ACHN (cell line): ENCODE data around the gene PIK3R1.

Experiments
- DNase-seq: peaks from one replicate; pipeline ENCODE4 v3.0.0-alpha.2; 2015
- in situ Hi-C: cut with HindIII; loops from 2 replicates; pipeline ENCODE4 v1.10.0; 2017; ENCODE audit warnings: low sequenced_read_pairs, low pct_ligation_motif_present, low pct_unique_long_range_greater_than_20kb

PIK3R1 gene

GRCh38 chr5:68260467-68260866, 44.9 kb downstream of the PIK3R1 start:
- no peak for DNase-seq
- in situ Hi-C loops = no loop called here

DNA sequence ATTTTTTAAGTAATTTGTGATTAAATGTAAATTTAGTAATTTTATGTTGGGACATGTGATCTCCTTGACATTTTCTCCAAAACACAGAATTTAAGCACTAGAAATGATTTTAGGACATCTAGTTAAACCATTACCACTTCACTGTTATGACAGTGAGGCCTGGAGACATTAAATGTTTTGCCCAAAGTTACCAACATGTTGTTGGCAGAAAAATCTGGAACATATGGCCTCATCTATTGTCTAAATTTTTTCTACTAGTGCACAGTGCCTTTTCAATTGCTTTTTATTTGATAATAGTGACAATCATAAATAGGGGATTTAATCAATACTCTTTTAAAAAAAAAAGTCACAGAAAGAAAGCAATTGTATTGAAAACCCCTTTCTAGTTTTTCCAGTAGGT, 45.6 kb downstream of the PIK3R1 start:
- no peak for DNase-seq

DNA sequence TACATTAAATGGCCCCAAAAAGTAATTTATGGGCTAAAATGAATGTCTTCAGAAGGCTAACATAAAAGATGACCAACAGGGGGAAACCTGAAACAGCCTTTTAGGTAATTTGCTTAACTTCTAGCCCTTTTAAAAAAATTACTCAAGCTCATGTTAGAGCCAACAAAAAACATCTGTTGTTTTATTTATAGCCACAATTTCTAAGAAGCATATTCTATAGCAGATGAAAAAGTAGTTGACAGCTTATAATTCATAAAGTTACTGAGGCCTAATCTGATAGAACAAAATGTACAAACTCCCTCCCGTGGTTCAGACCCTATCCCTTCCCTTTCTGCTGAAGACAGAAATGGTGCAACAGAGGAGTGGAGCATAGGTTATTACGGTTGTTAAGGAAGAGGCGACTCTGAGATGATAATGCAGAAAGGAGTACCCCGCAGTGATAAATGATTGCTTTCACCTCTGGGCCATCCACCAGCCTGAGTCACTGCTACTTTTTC, 46.1 kb downstream of the PIK3R1 start:
- in situ Hi-C loops = no loop called here
- no peak for DNase-seq

More for the DNA sequence above, 45.6 kb downstream of the PIK3R1 start:
- in situ Hi-C loops = no loop called here

DNA sequence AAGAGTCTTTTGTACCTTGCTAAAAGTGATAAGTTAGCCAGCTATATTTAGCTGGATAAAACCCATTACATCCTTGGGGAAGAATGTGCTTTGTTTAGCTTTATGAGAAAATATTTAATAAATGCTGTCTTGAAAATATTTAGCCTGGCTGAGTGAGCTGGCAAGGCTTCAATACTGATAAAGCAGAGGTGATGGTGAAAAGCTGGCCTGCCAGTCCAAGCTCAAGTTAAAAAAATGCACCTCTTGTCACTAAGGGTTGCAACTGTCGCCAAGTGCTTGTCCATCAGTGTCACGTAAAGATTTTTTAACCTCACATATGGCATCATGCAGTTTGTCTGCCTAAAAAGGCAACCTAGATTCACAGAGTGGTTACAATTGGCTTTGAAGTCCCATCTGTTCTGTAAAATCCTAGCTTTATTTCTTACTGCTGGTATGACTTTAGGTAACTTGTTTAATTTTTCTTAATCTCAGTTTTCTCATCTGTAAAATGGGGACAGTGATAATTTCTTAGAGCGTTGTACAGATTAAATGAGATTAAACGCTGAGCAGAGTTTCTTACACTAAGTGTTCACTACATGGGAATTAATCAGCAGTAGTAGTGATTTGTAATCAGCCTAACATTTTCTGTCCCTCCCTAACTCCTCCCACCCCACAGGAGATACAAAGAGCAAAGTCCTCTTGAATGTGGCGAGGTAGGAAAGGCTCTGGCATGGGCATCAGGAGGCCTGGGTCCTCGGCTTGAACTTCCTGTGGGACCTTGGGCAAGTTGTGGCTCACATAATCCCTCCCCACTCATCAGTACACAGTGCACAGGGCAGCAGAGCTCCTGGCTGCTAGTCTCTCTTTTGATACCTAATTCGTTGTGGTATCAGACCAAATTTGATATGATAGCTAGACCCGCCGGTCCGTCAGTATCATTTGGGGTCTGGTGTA, 48.7 kb downstream of the PIK3R1 start:
- in situ Hi-C loops = no loop called here
- no peak for DNase-seq

- DNase-seq = no peak
- in situ Hi-C loops = no loop called here
Measured at GRCh38 chr5:68265347-68265746, 49.8 kb downstream of the PIK3R1 start.

GRCh38 chr5:68265822-68266395, 50.4 kb downstream of the PIK3R1 start:
- no peak for DNase-seq

GRCh38 chr5:68266457-68266856, 50.9 kb downstream of the PIK3R1 start:
- no peak for DNase-seq
- in situ Hi-C loops = no loop called here

More at GRCh38 chr5:68265822-68266395, 50.4 kb downstream of the PIK3R1 start:
- in situ Hi-C loops = no loop called here

DNA sequence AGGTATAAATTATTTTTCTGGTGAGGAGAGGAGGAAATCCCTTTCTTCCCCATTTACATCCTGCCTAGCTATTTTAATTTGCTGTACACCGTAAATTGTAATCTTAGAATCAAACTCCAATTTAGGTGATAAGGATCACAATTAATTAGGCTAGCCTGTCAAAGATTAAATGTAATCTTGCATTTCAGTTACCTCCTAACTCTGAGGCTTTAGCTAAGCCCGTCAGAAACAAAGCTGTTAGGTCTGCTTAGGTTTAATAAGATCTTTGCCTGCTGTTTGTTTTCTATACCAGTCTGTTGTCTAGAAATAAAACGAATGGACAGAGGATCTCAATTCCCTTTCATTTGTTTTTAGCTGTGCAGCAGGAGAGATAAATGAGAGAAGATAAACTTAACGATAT, 51.5 kb downstream of the PIK3R1 start:
- no peak for DNase-seq
- in situ Hi-C loops = no loop called here

GRCh38 chr5:68268101-68268851, 52.7 kb downstream of the PIK3R1 start:
- in situ Hi-C loops = no loop called here
- DNase-seq = no peak

GRCh38 chr5:68268852-68269130, 53.2 kb downstream of the PIK3R1 start:
- DNase-seq = no peak
- in situ Hi-C loops = no loop called here

GRCh38 chr5:68269820-68270219, 54.3 kb downstream of the PIK3R1 start:
- in situ Hi-C loops = no loop called here
- DNase-seq = no peak

GRCh38 chr5:68270399-68270975, 54.9 kb downstream of the PIK3R1 start:
- in situ Hi-C loops = no loop called here
- DNase-seq = no peak

DNA sequence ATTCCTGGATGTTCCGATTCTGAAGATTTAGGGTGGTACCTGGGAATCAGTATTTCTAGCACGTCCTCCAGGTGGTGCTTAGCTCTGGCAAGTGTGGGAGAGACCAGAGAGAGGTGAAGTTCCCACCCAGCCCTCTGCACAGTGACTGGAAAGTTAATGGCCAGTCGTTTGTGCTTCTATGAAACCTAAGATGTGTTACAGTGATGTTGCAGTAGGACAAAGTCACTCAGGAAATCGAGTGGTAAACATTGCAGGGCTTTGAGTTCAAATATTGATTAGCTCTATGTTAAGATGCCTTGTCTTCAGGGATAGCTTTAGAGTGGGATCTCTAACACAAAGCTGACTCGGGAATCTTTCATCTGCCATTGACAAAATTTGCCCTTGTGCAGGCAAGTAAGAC, 55.6 kb downstream of the PIK3R1 start:
- DNase-seq = no peak
- in situ Hi-C loops = no loop called here

DNA sequence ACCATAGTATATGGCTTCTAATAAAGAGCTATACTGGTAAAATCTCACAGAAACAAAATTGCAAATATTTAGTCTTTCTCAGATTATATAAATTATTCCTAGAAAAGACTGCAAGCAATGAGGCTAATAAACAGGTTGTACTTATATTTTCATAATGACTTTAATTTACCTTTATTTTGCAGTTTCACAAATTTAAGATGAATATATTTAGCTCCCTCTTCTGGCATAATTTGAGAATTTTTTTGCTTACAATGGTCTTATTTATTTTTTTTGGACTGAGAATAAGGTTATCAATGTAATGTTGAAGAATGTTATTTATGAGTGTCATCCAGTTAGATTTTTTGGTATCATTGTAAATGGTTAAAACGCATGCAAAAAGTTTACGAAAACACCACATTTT, 56.7 kb downstream of the PIK3R1 start:
- in situ Hi-C loops = no loop called here
- DNase-seq = peak; percentile 39

DNA sequence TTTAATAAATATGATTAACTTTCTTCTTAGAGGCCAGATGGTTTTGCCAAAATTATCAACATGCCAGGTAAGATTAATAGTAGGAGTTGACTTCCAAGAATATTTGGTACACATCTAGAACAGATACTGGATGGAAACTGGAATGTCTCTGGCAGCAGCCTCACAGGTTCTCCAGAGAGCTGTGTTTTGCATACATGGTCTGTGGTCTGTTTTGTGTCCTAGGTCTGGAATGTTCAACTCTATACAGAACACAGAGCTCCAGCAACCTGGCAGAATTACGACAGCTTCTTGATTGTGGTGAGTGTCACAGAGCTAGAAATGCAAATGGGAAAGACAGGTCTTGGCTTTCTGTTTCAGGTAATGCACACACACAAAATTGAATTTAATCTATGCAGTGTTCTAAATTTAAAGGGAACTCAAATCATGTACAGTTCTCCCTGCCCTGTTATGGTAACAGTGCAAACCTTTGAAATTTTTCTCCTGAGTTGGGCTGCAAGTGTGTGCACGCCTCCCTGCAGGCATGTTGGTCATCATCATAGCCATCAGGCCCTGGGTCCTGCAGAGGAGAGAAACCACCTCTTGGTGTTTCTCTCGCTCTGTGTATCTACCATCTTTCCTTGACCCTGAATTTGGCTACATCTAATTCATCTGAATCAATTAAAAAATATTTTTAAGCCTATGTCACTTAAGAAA, 58.3 kb downstream of the PIK3R1 start:
- no peak for DNase-seq
- in situ Hi-C loops = no loop called here

DNA sequence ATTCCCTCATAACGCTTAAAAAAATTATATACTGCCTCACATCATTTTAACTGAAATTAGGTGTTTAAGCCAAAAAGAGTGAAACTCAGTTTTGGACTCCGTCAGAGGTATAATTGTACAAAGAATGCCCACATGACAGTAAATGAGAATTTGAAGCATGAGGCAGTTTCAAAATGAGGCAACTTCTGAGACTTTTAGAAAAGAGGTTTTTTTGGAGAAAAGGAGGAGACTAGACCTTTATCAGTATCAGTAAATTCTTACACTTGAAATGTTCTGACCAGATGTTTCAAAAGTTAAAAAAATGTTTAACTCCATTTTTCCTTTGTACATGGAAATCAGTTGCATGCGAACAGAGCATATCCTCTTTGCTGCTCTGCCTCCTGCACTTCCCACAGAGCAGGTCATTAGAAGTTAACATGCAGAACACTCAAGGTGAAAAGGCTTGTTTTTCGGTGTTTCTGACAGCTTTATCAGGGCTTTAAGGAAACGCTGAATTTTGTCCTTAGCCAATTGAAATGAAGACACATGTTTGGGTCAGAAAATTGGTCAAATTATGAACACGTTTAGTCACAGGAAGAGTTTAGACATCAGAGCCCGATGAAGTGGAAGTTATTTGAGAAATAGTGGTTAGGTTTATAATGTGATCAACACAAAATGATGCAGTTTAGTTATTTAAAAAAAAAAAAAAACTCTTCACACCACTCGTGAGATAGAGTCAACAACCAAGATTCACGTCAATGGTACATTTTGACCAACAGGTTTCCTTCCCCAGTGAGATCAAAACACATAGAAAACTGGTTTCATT, 59.5 kb downstream of the PIK3R1 start:
- in situ Hi-C loops = loop anchor here (25.0 kb wide), 1 partner anchor 187 kb away; no protein-coding TSS in a partner anchor
- no peak for DNase-seq

DNA sequence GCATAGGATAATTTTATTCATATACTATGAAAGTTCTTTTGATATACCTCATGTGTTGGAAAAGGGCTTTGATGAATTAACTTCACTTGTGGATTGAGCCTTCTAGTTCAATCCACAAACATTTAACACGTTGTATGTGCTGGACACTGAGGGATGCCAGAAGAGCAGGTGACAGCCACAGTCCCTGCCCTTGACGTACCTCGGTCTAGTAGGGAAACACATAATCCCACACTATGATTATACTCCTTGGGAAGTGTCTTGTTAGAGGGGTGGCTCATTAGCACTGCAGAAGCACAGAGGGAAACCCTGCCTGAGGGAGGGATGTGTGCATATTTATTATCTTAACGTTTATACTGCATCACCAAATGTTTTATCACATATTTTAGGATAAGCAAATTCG, 61.2 kb downstream of the PIK3R1 start:
- DNase-seq = no peak
- in situ Hi-C loops = loop anchor here (25.0 kb wide), 1 partner anchor 186 kb away; no protein-coding TSS in a partner anchor

GRCh38 chr5:68277431-68277830, 61.9 kb downstream of the PIK3R1 start:
- no peak for DNase-seq
- in situ Hi-C loops = loop anchor here (25.0 kb wide), 1 partner anchor 185 kb away; no protein-coding TSS in a partner anchor
